Thoracic aorta (tissue), 2 donors: Measurements from ENCODE around the gene DENND2A. TPM values are rescaled to one million over a fixed set of nuclear protein-coding genes. Genes with fewer than 3 reads are reported as not detected.
"Not testable (repeated sequence)": the region's sequence is repeated elsewhere in the genome, so short reads cannot be mapped to it uniquely, and the experiment has no call there.

Source experiments
- ATAC-seq: fragments of 150-250 bp; one replicate; pipeline ENCODE4 v1.8.0; 2017; ENCODE audit warnings: low read depth; ENCODE audit not compliant: insufficient number of reproducible peaks, low FRiP score
- DNase-seq: peaks from one replicate; pipeline ENCODE4 v3.0.0-alpha.2; 2020; ENCODE audit warnings: low spot score
- H3K27ac ChIP-seq, 2 donors: fragments of 200-600 bp; sonication (generic); 1 replicate in 1 of 2; 2 replicates in 1 of 2; pipeline ENCODE4 v1.5.1; 2016; ENCODE audit warnings: mild to moderate bottlenecking in 2 of 2, moderate library complexity in 2 of 2
- H3K27me3 ChIP-seq: fragments of 200-600 bp; sonication (generic); replicated peaks from 2 replicates; pipeline ENCODE4 v1.6.0; 2016; ENCODE audit warnings: mild to moderate bottlenecking; ENCODE audit not compliant: insufficient read depth
- H3K36me3 ChIP-seq: fragments of 200-600 bp; sonication (generic); one replicate; pipeline ENCODE4 v1.5.1; 2016
- H3K4me1 ChIP-seq, 2 donors: fragments of 200-600 bp; sonication (generic); 1 replicate in 1 of 2; 2 replicates in 1 of 2; pipeline versions ENCODE4 v1.5.1 to v1.6.0; 2016; ENCODE audit warnings: low read depth in 2 of 2, mild to moderate bottlenecking in 1 of 2; ENCODE audit not compliant: control insufficient read depth in 1 of 2
- H3K4me3 ChIP-seq: fragments of 200-600 bp; sonication (generic); 2 replicates; pipeline ENCODE4 v1.5.1; 2016; ENCODE audit warnings: mild to moderate bottlenecking
- H3K9me3 ChIP-seq: fragments of 200-600 bp; sonication (generic); 2 replicates; pipeline ENCODE4 v1.5.1; 2016
- CTCF ChIP-seq: fragments of 200-600 bp; sonication (generic); IDR thresholded peaks from one replicate; pipeline ENCODE4 v1.5.1; 2019; ENCODE audit warnings: antibody characterized with exemption
- total RNA-seq, 2 donors: library from RNA; depleted of rRNA; stranded (reverse); fragments of >200 nt; gene quantifications; one replicate each; pipeline versions ENCODE4 v1.1.0 to v1.2.3, GENCODE V29; 2016

Gene DENND2A
- total RNA-seq, 2 donors from 2014 or later: 4.9 to 5.1 TPM

- no peak overlapping the region for H3K27ac ChIP-seq
- no peaks in the 10 kb centered on the region for H3K36me3 ChIP-seq
- DNase-seq (no peak), ATAC-seq (no peak)
- peaks cover 0 to 5% of the 10 kb centered on the region in 2 donors for H3K4me1 ChIP-seq
- H3K9me3 ChIP-seq: no peaks in the 10 kb centered on the region
- H3K4me3 ChIP-seq: no peak overlapping the region
- H3K27me3 ChIP-seq: no peaks in the 10 kb centered on the region
- no peak for TF ChIP-seq CTCF
Measured at GRCh38 chr7:140533394-140533872, 107.2 kb downstream of the DENND2A start.

- not testable (repeated sequence) for H3K36me3 ChIP-seq, H3K27ac ChIP-seq, H3K4me3 ChIP-seq, H3K4me1 ChIP-seq, H3K9me3 ChIP-seq, DNase-seq, ATAC-seq, H3K27me3 ChIP-seq
Measured at GRCh38 chr7:140529428-140529827, 111.2 kb downstream of the DENND2A start.

- no peaks in the 10 kb centered on the region for H3K27me3 ChIP-seq
- H3K4me3 ChIP-seq: no peak overlapping the region
- H3K36me3 ChIP-seq: no peaks in the 10 kb centered on the region
- no peak overlapping the region for H3K27ac ChIP-seq
- TF ChIP-seq CTCF: no peak
- no peak for ATAC-seq
- no peaks in the 10 kb centered on the region for H3K4me1 ChIP-seq
- no peaks in the 10 kb centered on the region for H3K9me3 ChIP-seq
- no peak for DNase-seq
Measured at GRCh38 chr7:140526787-140527664, 113.6 kb downstream of the DENND2A start.

- no peaks in the 10 kb centered on the region for H3K36me3 ChIP-seq
- H3K4me1 ChIP-seq: no peaks in the 10 kb centered on the region
- no peak overlapping the region for H3K27ac ChIP-seq
- DNase-seq (no peak), ATAC-seq (no peak)
- no peaks in the 10 kb centered on the region for H3K27me3 ChIP-seq
- no peak overlapping the region for H3K4me3 ChIP-seq
- no peak for TF ChIP-seq CTCF
- H3K9me3 ChIP-seq: no peaks in the 10 kb centered on the region
Measured at GRCh38 chr7:140526214-140526613, 114.4 kb downstream of the DENND2A start.

GRCh38 chr7:140525743-140526142, 114.9 kb downstream of the DENND2A start:
- DNase-seq (no peak), ATAC-seq (no peak)
- no peaks in the 10 kb centered on the region for H3K27me3 ChIP-seq
- no peak overlapping the region for H3K27ac ChIP-seq
- no peak for TF ChIP-seq CTCF
- no peak overlapping the region for H3K4me3 ChIP-seq
- no peaks in the 10 kb centered on the region for H3K9me3 ChIP-seq
- H3K4me1 ChIP-seq: no peaks in the 10 kb centered on the region
- no peaks in the 10 kb centered on the region for H3K36me3 ChIP-seq
